PC-9 (cell line): ENCODE results near the gene NRG4. TPM values are rescaled to one million over a fixed set of nuclear protein-coding genes. Genes with fewer than 3 reads are reported as not detected.
"Not testable (repeated sequence)": the region's sequence is repeated elsewhere in the genome, so short reads cannot be mapped to it uniquely, and the experiment has no call there.

Experiments used
- BruUV-seq: library from RNA; stranded (reverse); fragments of 400-500 nt; replicated peaks from 2 replicates; lab custom pipeline; 2021; lab: Mats Ljungman, UMichigan
- CTCF ChIA-PET: fragments of 300-600 bp; sonication (Branson Sonifier 250); formaldehyde crosslinking; loops from one replicate; lab custom pipeline; 2022; ENCODE audit warnings: antibody characterized with exemption; lab: Charles Lee
- POLR2A ChIA-PET: fragments of 300-600 bp; sonication (Branson Sonifier 250); formaldehyde crosslinking; loops from one replicate; lab custom pipeline; 2022; ENCODE audit warnings: antibody characterized with exemption; ENCODE audit not compliant: unreplicated experiment; lab: Charles Lee
- DNase-seq, 2 experiments: peaks; one replicate each; pipeline versions ENCODE4 v3.0.0 to v3.0.0-alpha.2; 2015 to 2022; ENCODE audit warnings: mixed read lengths in 1 of 2
- H2AFZ ChIP-seq: fragments of 200-600 bp; sonication (generic); 2 replicates; pipeline ENCODE4 v1.8.1; 2017; ENCODE audit warnings: antibody characterized with exemption
- H3F3A ChIP-seq: fragments of 200-600 bp; sonication (generic); 2 replicates; pipeline ENCODE4 v1.8.1; 2017; ENCODE audit warnings: antibody characterized with exemption, mild to moderate bottlenecking, low read depth; ENCODE audit not compliant: insufficient read depth
- H3K27ac ChIP-seq: fragments of 200-600 bp; sonication (generic); 2 replicates; pipeline ENCODE4 v1.6.1; 2016; ENCODE audit warnings: mixed run types
- H3K27me3 ChIP-seq: fragments of 200-600 bp; sonication (generic); 2 replicates; pipeline ENCODE4 v1.6.1; 2016; ENCODE audit warnings: low read depth, mixed run types; ENCODE audit not compliant: insufficient read depth
- H3K36me3 ChIP-seq: fragments of 200-600 bp; sonication (generic); 2 replicates; pipeline ENCODE4 v1.6.1; 2016; ENCODE audit warnings: low read depth, mixed run types
- H3K4me1 ChIP-seq: fragments of 200-600 bp; sonication (generic); replicated peaks from 2 replicates; pipeline ENCODE4 v1.6.1; 2016; ENCODE audit warnings: mixed run types; ENCODE audit not compliant: insufficient read depth
- H3K4me2 ChIP-seq: fragments of 200-600 bp; sonication (generic); 2 replicates; pipeline ENCODE4 v1.6.1; 2017; ENCODE audit warnings: mixed run types
- H3K4me3 ChIP-seq: fragments of 200-600 bp; sonication (generic); 2 replicates; pipeline ENCODE4 v1.6.1; 2016; ENCODE audit warnings: mixed run types
- H3K79me2 ChIP-seq: fragments of 200-600 bp; sonication (generic); 2 replicates; pipeline ENCODE4 v1.6.1; 2017; ENCODE audit warnings: low read depth, mixed run types
- H3K9me2 ChIP-seq: fragments of 200-600 bp; sonication (generic); 2 replicates; pipeline ENCODE4 v1.8.1; 2017; ENCODE audit warnings: mild to moderate bottlenecking; ENCODE audit not compliant: insufficient read depth
- H3K9me3 ChIP-seq: fragments of 200-600 bp; sonication (generic); 2 replicates; pipeline ENCODE4 v1.8.1; 2016; ENCODE audit warnings: low read depth; ENCODE audit not compliant: insufficient read depth
- H4K20me1 ChIP-seq: fragments of 200-600 bp; sonication (generic); 2 replicates; pipeline ENCODE4 v1.8.1; 2017; ENCODE audit not compliant: insufficient read depth
- CTCF ChIP-seq: fragments of 200-600 bp; sonication (generic); conservative IDR thresholded peaks from 2 replicates; pipeline ENCODE4 v1.6.1; 2017; ENCODE audit warnings: mixed run types, antibody characterized with exemption, mild to moderate bottlenecking, moderate library complexity
- EZH2 ChIP-seq: fragments of 200-600 bp; sonication (generic); IDR thresholded peaks from 2 replicates; pipeline ENCODE4 v1.8.0; 2017; ENCODE audit warnings: antibody characterized with exemption, low read depth
- intact Hi-C: fragments of 100-400 bp; cut with micrococcal nuclease; formaldehyde crosslinking; loops from one replicate; pipeline ENCODE4 v1.10.0; 2022; ENCODE audit not compliant: unreplicated experiment
- total RNA-seq: library from RNA; stranded (reverse); gene quantifications from 2 replicates; pipeline ENCODE4 v1.2.3, GENCODE V29; 2021

The NRG4 gene
- total RNA-seq, 1 experiment from 2014 or later, result 11.3 TPM

- Histone ChIP-seq H3K4me3 (no peak overlapping the region), H3K9me2 (no peaks in the 10 kb centered on the region), H3F3A (no peaks in the 10 kb centered on the region), H3K36me3 (no peaks in the 10 kb centered on the region), H3K4me1 (no peaks in the 10 kb centered on the region), H3K79me2 (no peaks in the 10 kb centered on the region), H3K4me2 (no peak overlapping the region), H3K27me3 (no peaks in the 10 kb centered on the region), H4K20me1 (no peaks in the 10 kb centered on the region), H3K9me3 (no peaks in the 10 kb centered on the region), H3K27ac (no peak overlapping the region), H2AFZ (no peak overlapping the region)
- no peak for TF ChIP-seq CTCF
- TF ChIP-seq EZH2, result no peak
- intact Hi-C loops, result no loop called here
- no TSS peak for BruUV-seq
- CTCF ChIA-PET, result interaction anchor here (0.6 kb wide), 1 partner anchor 74 kb away, joined by 4 read pairs; no protein-coding TSS in a partner anchor
- no peak for DNase-seq
- POLR2A ChIA-PET, result interaction anchor here (0.7 kb wide), 1 partner anchor 54 kb away, joined by 10 read pairs; no protein-coding TSS in a partner anchor
These were observed 29.8 kb downstream of the NRG4 start for GRCh38 chr15:75982468-75982867.

- intact Hi-C loops, result no loop called here
These were observed 30.9 kb downstream of the NRG4 start for GRCh38 chr15:75981149-75981815.

GRCh38 chr15:75976766-75977165 is 35.5 kb downstream of the NRG4 start:
- CTCF ChIA-PET, intact Hi-C loops, DNase-seq, BruUV-seq, H3K4me3 ChIP-seq, H3K27ac ChIP-seq, H3K36me3 ChIP-seq, H3F3A ChIP-seq, H3K4me1 ChIP-seq, H3K9me2 ChIP-seq, H3K79me2 ChIP-seq, H3K4me2 ChIP-seq, POLR2A ChIA-PET, H3K9me3 ChIP-seq, H3K27me3 ChIP-seq, H4K20me1 ChIP-seq, H2AFZ ChIP-seq: not testable (repeated sequence)

More at GRCh38 chr15:75981149-75981815, 30.9 kb downstream of the NRG4 start:
- no peaks in the 10 kb centered on the region for H3K27me3 ChIP-seq
- no peaks in the 10 kb centered on the region for H3K79me2 ChIP-seq
- ChIA-PET POLR2A (interaction anchor here (0.8 kb wide), 1 partner anchor 9 kb away, joined by 9 read pairs; no protein-coding TSS in a partner anchor), CTCF (no interaction called here)
- H3F3A ChIP-seq, result no peaks in the 10 kb centered on the region
- no peak overlapping the region for H2AFZ ChIP-seq
- no peaks in the 10 kb centered on the region for H3K36me3 ChIP-seq
- H3K4me3 ChIP-seq, result no peak overlapping the region
- no peaks in the 10 kb centered on the region for H3K4me1 ChIP-seq
- TF ChIP-seq CTCF, result no peak
- TF ChIP-seq EZH2, result no peak
- no peaks in the 10 kb centered on the region for H3K9me3 ChIP-seq
- DNase-seq, result no peak
- H4K20me1 ChIP-seq, result no peaks in the 10 kb centered on the region
- H3K9me2 ChIP-seq, result no peaks in the 10 kb centered on the region
- no peak overlapping the region for H3K27ac ChIP-seq
- H3K4me2 ChIP-seq, result no peak overlapping the region
- BruUV-seq, result no TSS peak
